GM12878 (cell line): ENCODE results near the gene PLTP. TPM values are rescaled to one million over a fixed set of nuclear protein-coding genes. Genes with fewer than 3 reads are reported as not detected.

Source experiments
- ATAC-seq: fragments of 200-7000 bp; cut with Tn5 transposase; 3 replicates; pipeline ENCODE4 v1.9.1; 2020; ENCODE audit warnings: mild to moderate bottlenecking, moderate library complexity
- BruUV-seq: library from RNA; stranded (reverse); fragments of 400-500 nt; replicated peaks from 2 replicates; lab custom pipeline; 2021; lab: Mats Ljungman, UMichigan
- CTCF ChIA-PET: fragments of 300-600 bp; sonication (Branson Sonifier 250); formaldehyde crosslinking; extraction: SDS; loops from one replicate; lab custom pipeline; 2021; ENCODE audit warnings: inconsistent platforms; lab: Yijun Ruan, JAX
- POLR2A ChIA-PET: fragments of 350-600 bp; formaldehyde crosslinking; extraction: SDS; loops from one replicate; lab custom pipeline; 2021; ENCODE audit warnings: inconsistent platforms; lab: Charles Lee
- RAD21 ChIA-PET: fragments of 300-600 bp; sonication (Branson Sonifier 250); formaldehyde crosslinking; loops from one replicate; lab custom pipeline; 2023; ENCODE audit warnings: antibody characterized with exemption; ENCODE audit not compliant: unreplicated experiment; lab: Charles Lee
- SMC1A ChIA-PET: fragments of 300-600 bp; sonication (Branson Sonifier 250); formaldehyde crosslinking; loops from one replicate; lab custom pipeline; 2023; ENCODE audit not compliant: unreplicated experiment, uncharacterized antibody; lab: Charles Lee
- DNase-seq: peaks from one replicate; pipeline ENCODE4 v3.0.0-alpha.2; 2011; ENCODE audit warnings: low read depth, low spot score
- FAIRE-seq: peaks from 3 replicates; lab custom pipeline; 2011; peaks lifted over from hg19 to GRCh38; lab: Jason Lieb, UNC
- H2AFZ ChIP-seq: 2 replicates; pipeline ENCODE4 v1.6.0; 2011; ENCODE audit warnings: low read depth, low read length, control low read depth; ENCODE audit not compliant: control insufficient read depth
- H3K27ac ChIP-seq: 2 replicates; pipeline ENCODE4 v1.5.1; 2011; ENCODE audit warnings: control low read depth; ENCODE audit not compliant: control insufficient read depth, insufficient read depth
- H3K27me3 ChIP-seq, 2 experiments: replicated peaks in 1 of 2; 2 replicates each; pipeline versions ENCODE4 v1.6.0 to v1.6.1; 2011; ENCODE audit warnings: low read length in 1 of 2; ENCODE audit not compliant: control insufficient read depth in 2 of 2, insufficient read depth in 2 of 2
- H3K36me3 ChIP-seq, 2 experiments: 2 replicates each; pipeline ENCODE4 v1.5.1; 2011; ENCODE audit warnings: low read length in 1 of 2; ENCODE audit not compliant: control insufficient read depth in 2 of 2, insufficient read depth in 2 of 2
- H3K4me1 ChIP-seq: 2 replicates; pipeline ENCODE4 v1.6.1; 2011; ENCODE audit warnings: mild to moderate bottlenecking, low read length, moderate library complexity, mixed read lengths; ENCODE audit not compliant: control insufficient read depth, insufficient read depth
- H3K4me2 ChIP-seq: 2 replicates; pipeline ENCODE4 v1.6.0; 2011; ENCODE audit warnings: control low read depth; ENCODE audit not compliant: control insufficient read depth, insufficient read depth
- H3K4me3 ChIP-seq: fragments of 200-600 bp; sonication (generic); 2 replicates; pipeline ENCODE4 v1.5.1; 2016
- H3K79me2 ChIP-seq: 2 replicates; pipeline ENCODE4 v1.6.0; 2011; ENCODE audit warnings: low read length; ENCODE audit not compliant: control insufficient read depth, insufficient read depth
- H3K9ac ChIP-seq: 2 replicates; pipeline ENCODE4 v1.8.0; 2011; ENCODE audit warnings: low read length, control low read depth, mixed read lengths; ENCODE audit not compliant: control insufficient read depth, insufficient read depth
- H3K9me3 ChIP-seq: replicated peaks from 3 replicates; pipeline ENCODE4 v1.5.1; 2011; ENCODE audit warnings: mild to moderate bottlenecking, low read length; ENCODE audit not compliant: control insufficient read depth, insufficient read depth
- H4K20me1 ChIP-seq: 2 replicates; pipeline ENCODE4 v1.6.0; 2011; ENCODE audit not compliant: control insufficient read depth, insufficient read depth
- CBFB ChIP-seq: IDR thresholded peaks from 2 replicates; pipeline ENCODE4 v1.6.1; 2016; ENCODE audit warnings: antibody characterized with exemption, low read depth
- CREB1 ChIP-seq: IDR thresholded peaks from 2 replicates; pipeline ENCODE4 v1.6.1; 2012; ENCODE audit warnings: low read depth, mild to moderate bottlenecking, inconsistent platforms
- ESRRA ChIP-seq: IDR thresholded peaks from 2 replicates; pipeline ENCODE4 v1.6.1; 2012; ENCODE audit warnings: mild to moderate bottlenecking, low read length, improper control_type of control experiment
- HCFC1 ChIP-seq: fragments of 150-350 bp; IDR thresholded peaks from 2 replicates; pipeline ENCODE4 v1.6.1; 2014; ENCODE audit warnings: low read length
- IKZF1 ChIP-seq: fragments of 450-650 bp; conservative IDR thresholded peaks from 2 replicates; pipeline ENCODE4 v1.6.1; 2017; ENCODE audit warnings: antibody characterized with exemption, mild to moderate bottlenecking
- KDM1A ChIP-seq: fragments of 200-600 bp; sonication (generic); IDR thresholded peaks from 2 replicates; pipeline ENCODE4 v1.6.1; 2016; ENCODE audit warnings: borderline replicate concordance
- NRF1 ChIP-seq: conservative IDR thresholded peaks from 2 replicates; pipeline ENCODE4 v1.6.1; 2011; ENCODE audit warnings: mild to moderate bottlenecking, low read depth, low read length, improper control_type of control experiment
- PML ChIP-seq: IDR thresholded peaks from 2 replicates; pipeline ENCODE4 v1.6.1; 2012; ENCODE audit warnings: low read length, inconsistent platforms
- POLR2A ChIP-seq: IDR thresholded peaks from 2 replicates; pipeline ENCODE4 v1.6.1; 2011; ENCODE audit warnings: low read depth, mild to moderate bottlenecking, low read length
- RAD51 ChIP-seq: fragments of 450-650 bp; IDR thresholded peaks from 2 replicates; pipeline ENCODE4 v1.6.1; 2016; ENCODE audit warnings: moderate library complexity, mild to moderate bottlenecking, inconsistent platforms
- STAT3 ChIP-seq: IDR thresholded peaks from 2 replicates; pipeline ENCODE4 v1.6.1; 2011; ENCODE audit warnings: low read depth, low read length, improper control_type of control experiment
- YBX1 ChIP-seq: fragments of 450-650 bp; IDR thresholded peaks from 2 replicates; pipeline ENCODE4 v1.6.1; 2016; ENCODE audit warnings: antibody characterized with exemption
- ZNF622 ChIP-seq: fragments of 450-650 bp; IDR thresholded peaks from 2 replicates; pipeline ENCODE4 v1.6.1; 2017; ENCODE audit warnings: mild to moderate bottlenecking, inconsistent platforms
- WGBS: methylation state at CpG from one replicate; pipeline ENCODE4 v1.1.6; 2016; ENCODE audit warnings: low lambda C conversion rate; ENCODE audit not compliant: insufficient replicate concordance, insufficient coverage; ENCODE audit errors: missing lambda C conversion rate; 5-methylcytosine and 5-hydroxymethylcytosine counted together
- in situ Hi-C: fragments of 300-500 bp; cut with MboI; formaldehyde crosslinking; loops from 9 replicates; pipeline ENCODE4 v1.14.3; 2018; ENCODE audit warnings: mixed read lengths
- intact Hi-C: fragments of 100-400 bp; cut with micrococcal nuclease; formaldehyde crosslinking; loops from one replicate; pipeline ENCODE4 v1.14.2; 2022; ENCODE audit not compliant: unreplicated experiment
- polyA plus RNA-seq, 11 experiments: library from polyadenylated mRNA; depleted of rRNA in 4 of 11; unstranded in 6 of 11; stranded (reverse) in 5 of 11; fragments of >200 nt; fragmentation: Nextera tagmentation in 4 of 11; fragmentation: Illumina TruSeq in 1 of 11; extraction: Ambion mirVana in 4 of 11; extraction: Trizol in 1 of 11; gene quantifications; 1 replicate in 1 of 11; 2 replicates in 10 of 11; pipeline versions ENCODE4 v1.2.1 to v1.2.3, GENCODE V29; 2011 to 2016; ENCODE audit warnings: inconsistent platforms in 2 of 11, missing spikeins in 2 of 11, low read depth in 1 of 11
- total RNA-seq, 4 experiments: library from RNA; depleted of rRNA in 3 of 4; stranded (reverse); fragments of >200 nt in 3 of 4; fragmentation: Illumina TruSeq in 1 of 4; extraction: Trizol in 1 of 4; gene quantifications; 2 replicates each; pipeline versions ENCODE4 v1.2.1 to v1.2.3, GENCODE V29; 2013 to 2021
- TF ChIP-seq, protein P1 (sequence below): fragments of 450-650 bp; IDR thresholded peaks from 2 replicates; pipeline ENCODE4 v1.6.1; 2017; ENCODE audit warnings: borderline replicate concordance
- TF ChIP-seq, protein P2 (sequence below): IDR thresholded peaks from 2 replicates; pipeline ENCODE4 v1.6.1; 2012; ENCODE audit warnings: improper control_type of control experiment, low read depth, low read length; ENCODE audit not compliant: insufficient replicate concordance

The PLTP gene
- total and polyA plus RNA-seq, 10 of the 15 experiments (the other 5 are each of a cell fraction or from before 2014, with no cell fraction given) = 1.6 to 17.0 (median 7.6) TPM

DNA sequence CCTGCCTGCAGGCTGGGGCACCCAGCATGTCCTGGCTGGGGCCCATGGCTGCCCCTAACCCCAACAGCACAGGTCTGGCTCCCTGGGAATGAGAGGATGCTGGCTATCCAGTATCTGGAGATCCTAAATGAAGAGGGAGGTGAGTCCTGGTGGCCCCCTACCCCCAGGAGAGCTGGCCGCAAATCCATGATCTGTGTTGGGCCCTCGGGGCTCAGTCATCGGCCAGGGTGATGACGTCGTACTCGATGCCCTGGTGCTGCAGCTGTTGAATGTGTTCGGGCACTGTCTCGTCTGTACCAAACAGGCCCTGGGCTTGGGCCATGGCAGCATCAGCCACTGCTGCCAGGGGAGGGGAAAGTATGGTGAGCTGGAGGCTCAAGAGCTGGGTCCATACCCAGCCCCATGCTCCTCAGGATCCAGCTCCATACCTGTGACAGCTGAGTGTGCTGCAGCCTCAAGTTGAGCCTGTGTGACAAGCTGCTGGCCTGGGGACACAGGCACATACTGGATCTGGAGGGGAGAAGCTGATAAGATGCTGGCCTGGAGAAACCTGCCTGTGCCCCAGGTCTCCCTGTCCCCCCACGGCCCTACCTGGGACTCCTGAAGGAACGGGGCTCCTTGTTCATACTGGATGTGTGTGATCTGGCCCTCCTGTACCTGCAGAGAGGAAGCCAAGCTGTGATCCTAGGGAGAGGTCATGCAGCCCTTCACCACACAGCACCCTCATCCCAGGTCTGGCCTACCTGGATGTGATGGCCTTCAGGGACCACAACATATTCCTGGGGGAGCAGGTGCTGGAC lies 37.0 kb upstream of the PLTP start:
- in situ Hi-C loops (no loop called here), intact Hi-C loops (no loop called here)
- no peak overlapping the region for H3K27ac ChIP-seq
- 94% methylated on average over 10 of the region's 10 CpGs for WGBS
- FAIRE-seq (no peak), ATAC-seq (no peak; the same call in 2 of the 3 replicates), DNase-seq (no peak)
- H3K79me2 ChIP-seq = no peaks in the 10 kb centered on the region
- H3K9me3 ChIP-seq = no peaks in the 10 kb centered on the region
- no TSS peak for BruUV-seq
- RAD21 ChIA-PET = interaction anchor here (0.6 to 1.3 kb wide), 3 partner anchors 12 to 22 kb away, joined by 3 read pairs; no protein-coding TSS in a partner anchor
- H3K4me3 ChIP-seq = no peak overlapping the region
- SMC1A ChIA-PET = interaction anchor here (1.4 kb wide), 1 partner anchor 23 kb away, joined by 3 read pairs; the partner anchor contains the start of gene ZNF335
- no peak overlapping the region for H3K9ac ChIP-seq
- POLR2A ChIA-PET = interaction anchor here (1.9 to 3.2 kb wide), 2 partner anchors 12 to 14 kb away, joined by 5 to 13 read pairs; no protein-coding TSS in a partner anchor
- no peaks in the 10 kb centered on the region for H3K27me3 ChIP-seq
- peaks cover 18 to 59% of the 10 kb centered on the region in 2 experiments for H3K36me3 ChIP-seq
- H3K4me2 ChIP-seq = no peak overlapping the region
- H3K4me1 ChIP-seq = peaks cover 3% of the 10 kb centered on the region; the same call in 1 of the 2 replicates
- H2AFZ ChIP-seq = no peak overlapping the region
- CTCF ChIA-PET = interaction anchor here (1.2 to 8.0 kb wide), 2 partner anchors 13 to 21 kb away, joined by 4 to 33 read pairs; no protein-coding TSS in a partner anchor
- no peaks in the 10 kb centered on the region for H4K20me1 ChIP-seq
- no peak for TF ChIP-seq ESRRA
- 0 out of 2 replicates have a peak, but pooled peaks have one; percentile 3 for TF ChIP-seq CREB1
- no peak for TF ChIP-seq ZNF622
- no peak for TF ChIP-seq KDM1A
- 0 out of 2 replicates have a peak, but pooled peaks have one; percentile 14 for TF ChIP-seq PML
- no peak for TF ChIP-seq RAD51
- no peak for TF ChIP-seq NRF1
- no peak for TF ChIP-seq CBFB
- TF ChIP-seq, protein P1, sequence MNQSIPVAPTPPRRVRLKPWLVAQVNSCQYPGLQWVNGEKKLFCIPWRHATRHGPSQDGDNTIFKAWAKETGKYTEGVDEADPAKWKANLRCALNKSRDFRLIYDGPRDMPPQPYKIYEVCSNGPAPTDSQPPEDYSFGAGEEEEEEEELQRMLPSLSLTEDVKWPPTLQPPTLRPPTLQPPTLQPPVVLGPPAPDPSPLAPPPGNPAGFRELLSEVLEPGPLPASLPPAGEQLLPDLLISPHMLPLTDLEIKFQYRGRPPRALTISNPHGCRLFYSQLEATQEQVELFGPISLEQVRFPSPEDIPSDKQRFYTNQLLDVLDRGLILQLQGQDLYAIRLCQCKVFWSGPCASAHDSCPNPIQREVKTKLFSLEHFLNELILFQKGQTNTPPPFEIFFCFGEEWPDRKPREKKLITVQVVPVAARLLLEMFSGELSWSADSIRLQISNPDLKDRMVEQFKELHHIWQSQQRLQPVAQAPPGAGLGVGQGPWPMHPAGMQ = no peak
- no peak for TF ChIP-seq IKZF1
- TF ChIP-seq, protein P2, sequence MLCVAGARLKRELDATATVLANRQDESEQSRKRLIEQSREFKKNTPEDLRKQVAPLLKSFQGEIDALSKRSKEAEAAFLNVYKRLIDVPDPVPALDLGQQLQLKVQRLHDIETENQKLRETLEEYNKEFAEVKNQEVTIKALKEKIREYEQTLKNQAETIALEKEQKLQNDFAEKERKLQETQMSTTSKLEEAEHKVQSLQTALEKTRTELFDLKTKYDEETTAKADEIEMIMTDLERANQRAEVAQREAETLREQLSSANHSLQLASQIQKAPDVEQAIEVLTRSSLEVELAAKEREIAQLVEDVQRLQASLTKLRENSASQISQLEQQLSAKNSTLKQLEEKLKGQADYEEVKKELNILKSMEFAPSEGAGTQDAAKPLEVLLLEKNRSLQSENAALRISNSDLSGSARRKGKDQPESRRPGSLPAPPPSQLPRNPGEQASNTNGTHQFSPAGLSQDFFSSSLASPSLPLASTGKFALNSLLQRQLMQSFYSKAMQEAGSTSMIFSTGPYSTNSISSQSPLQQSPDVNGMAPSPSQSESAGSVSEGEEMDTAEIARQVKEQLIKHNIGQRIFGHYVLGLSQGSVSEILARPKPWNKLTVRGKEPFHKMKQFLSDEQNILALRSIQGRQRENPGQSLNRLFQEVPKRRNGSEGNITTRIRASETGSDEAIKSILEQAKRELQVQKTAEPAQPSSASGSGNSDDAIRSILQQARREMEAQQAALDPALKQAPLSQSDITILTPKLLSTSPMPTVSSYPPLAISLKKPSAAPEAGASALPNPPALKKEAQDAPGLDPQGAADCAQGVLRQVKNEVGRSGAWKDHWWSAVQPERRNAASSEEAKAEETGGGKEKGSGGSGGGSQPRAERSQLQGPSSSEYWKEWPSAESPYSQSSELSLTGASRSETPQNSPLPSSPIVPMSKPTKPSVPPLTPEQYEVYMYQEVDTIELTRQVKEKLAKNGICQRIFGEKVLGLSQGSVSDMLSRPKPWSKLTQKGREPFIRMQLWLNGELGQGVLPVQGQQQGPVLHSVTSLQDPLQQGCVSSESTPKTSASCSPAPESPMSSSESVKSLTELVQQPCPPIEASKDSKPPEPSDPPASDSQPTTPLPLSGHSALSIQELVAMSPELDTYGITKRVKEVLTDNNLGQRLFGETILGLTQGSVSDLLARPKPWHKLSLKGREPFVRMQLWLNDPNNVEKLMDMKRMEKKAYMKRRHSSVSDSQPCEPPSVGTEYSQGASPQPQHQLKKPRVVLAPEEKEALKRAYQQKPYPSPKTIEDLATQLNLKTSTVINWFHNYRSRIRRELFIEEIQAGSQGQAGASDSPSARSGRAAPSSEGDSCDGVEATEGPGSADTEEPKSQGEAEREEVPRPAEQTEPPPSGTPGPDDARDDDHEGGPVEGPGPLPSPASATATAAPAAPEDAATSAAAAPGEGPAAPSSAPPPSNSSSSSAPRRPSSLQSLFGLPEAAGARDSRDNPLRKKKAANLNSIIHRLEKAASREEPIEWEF = no peak
- TF ChIP-seq HCFC1 = no peak
- TF ChIP-seq POLR2A = peak; percentile 45
- TF ChIP-seq STAT3 = no peak
- no peak for TF ChIP-seq YBX1
